Right lobe of liver (tissue), 6 donors: ENCODE measurements around the gene VWA5B1. TPM values are rescaled to one million over a fixed set of nuclear protein-coding genes. Genes with fewer than 3 reads are reported as not detected.

Experiments
- ATAC-seq, 4 donors: fragments of 200-7000 bp; cut with Tn5 transposase; one replicate each; pipeline ENCODE4 v1.9.1; 2020; ENCODE audit warnings: mild to moderate bottlenecking in 4 of 4, moderate library complexity in 4 of 4
- DNase-seq, 3 donors: peaks; one replicate each; pipeline ENCODE4 v3.0.0-alpha.2; 2020
- H3K27ac ChIP-seq, 3 donors: fragments of 200-600 bp; one replicate each; pipeline ENCODE4 v1.8.0; 2022
- H3K27me3 ChIP-seq, 2 donors: fragments of 200-600 bp; one replicate each; pipeline ENCODE4 v1.8.0; 2022
- H3K36me3 ChIP-seq, 4 donors: fragments of 200-600 bp; sonication (generic) in 1 of 4; one replicate each; pipeline versions ENCODE4 v1.5.1 to v1.8.0; 2017 to 2022; ENCODE audit warnings: control low read depth in 1 of 4
- H3K4me1 ChIP-seq, 4 donors: fragments of 200-600 bp; sonication (generic) in 1 of 4; one replicate each; pipeline versions ENCODE4 v1.5.1 to v1.8.0; 2017 to 2022; ENCODE audit warnings: control low read depth in 1 of 4
- H3K4me3 ChIP-seq, 3 donors: fragments of 200-600 bp; one replicate each; pipeline ENCODE4 v1.8.0; 2022
- H3K9me3 ChIP-seq, 4 donors: fragments of 200-600 bp; sonication (generic) in 1 of 4; one replicate each; pipeline versions ENCODE4 v1.5.1 to v1.8.0; 2017 to 2022; ENCODE audit warnings: control low read depth in 1 of 4
- POLR2A ChIP-seq: fragments of 450-650 bp; IDR thresholded peaks from one replicate; pipeline ENCODE4 v1.6.1; 2017; ENCODE audit warnings: antibody characterized with exemption, mild to moderate bottlenecking
- WGBS: methylation state at CpG from one replicate; pipeline ENCODE4 v1.1.6; 2018; ENCODE audit warnings: low coverage, low lambda C conversion rate; ENCODE audit not compliant: insufficient coverage; ENCODE audit errors: missing lambda C conversion rate; 5-methylcytosine and 5-hydroxymethylcytosine counted together
- intact Hi-C, 2 donors: fragments of 100-400 bp; cut with DNase I; formaldehyde crosslinking; loops; one replicate each; pipeline versions ENCODE4 v1.11.2 to v1.14.1; 2022
- total RNA-seq, 6 experiments: library from RNA; depleted of rRNA in 2 of 6; stranded (reverse); fragments of >200 nt in 2 of 6; fragmentation: NEBNext Ultra II Directional in 3 of 6; extraction: Animal tissue kit (Norgen Biotek cat#: 25700) in 3 of 6; gene quantifications; one replicate each; pipeline versions ENCODE4 v1.1.0 to v1.2.4, GENCODE V29; 2016 to 2023
- TF ChIP-seq, protein P1 (sequence below), 4 donors: fragments of 200-600 bp in 3 of 4; fragments of 450-650 bp in 1 of 4; IDR thresholded peaks; one replicate each; pipeline versions ENCODE4 v1.5.1 to v1.8.0; 2016 to 2022; ENCODE audit warnings: antibody characterized with exemption in 4 of 4, mild to moderate bottlenecking in 2 of 4
- donor health status: DM: no; HTN: yes; CAD: no.
- donor health status: DM: no; HTN: no; CAD: no.
- donor health status: DM: no; HTN: no; CAD: no.
- donor health status: DM: no; HTN: yes; CAD: no.
- donor health status: DM: no; HTN: yes; CAD: no.

Gene VWA5B1
- total RNA-seq, 6 experiments from 2014 or later, result not detected

DNA sequence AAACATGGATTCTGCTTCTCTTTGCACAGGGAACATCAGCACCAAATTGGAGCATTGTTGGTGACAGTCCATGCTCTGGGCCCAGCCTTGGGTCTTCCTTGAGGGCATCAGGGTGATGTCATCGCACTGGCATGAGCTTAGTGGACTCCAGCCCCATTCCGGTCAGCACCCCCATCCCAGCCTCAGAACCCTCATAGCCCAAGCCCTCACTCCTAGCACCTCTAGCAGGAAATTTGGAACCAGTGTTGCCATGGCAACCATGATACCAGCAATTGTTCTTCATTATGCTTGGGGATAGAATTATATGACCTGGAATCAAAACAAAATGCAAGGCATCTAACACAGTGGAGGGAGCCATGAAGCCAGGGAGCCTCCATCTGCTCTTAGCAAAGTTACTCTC is 83.1 kb downstream of the VWA5B1 start:
- no peaks in the 10 kb centered on the region for H3K9me3 ChIP-seq
- DNase-seq, result no peak
- no peak overlapping the region for H3K4me3 ChIP-seq
- H3K4me1 ChIP-seq, result no peaks in the 10 kb centered on the region
- TF ChIP-seq POLR2A, result no peak
- TF ChIP-seq, protein P1, sequence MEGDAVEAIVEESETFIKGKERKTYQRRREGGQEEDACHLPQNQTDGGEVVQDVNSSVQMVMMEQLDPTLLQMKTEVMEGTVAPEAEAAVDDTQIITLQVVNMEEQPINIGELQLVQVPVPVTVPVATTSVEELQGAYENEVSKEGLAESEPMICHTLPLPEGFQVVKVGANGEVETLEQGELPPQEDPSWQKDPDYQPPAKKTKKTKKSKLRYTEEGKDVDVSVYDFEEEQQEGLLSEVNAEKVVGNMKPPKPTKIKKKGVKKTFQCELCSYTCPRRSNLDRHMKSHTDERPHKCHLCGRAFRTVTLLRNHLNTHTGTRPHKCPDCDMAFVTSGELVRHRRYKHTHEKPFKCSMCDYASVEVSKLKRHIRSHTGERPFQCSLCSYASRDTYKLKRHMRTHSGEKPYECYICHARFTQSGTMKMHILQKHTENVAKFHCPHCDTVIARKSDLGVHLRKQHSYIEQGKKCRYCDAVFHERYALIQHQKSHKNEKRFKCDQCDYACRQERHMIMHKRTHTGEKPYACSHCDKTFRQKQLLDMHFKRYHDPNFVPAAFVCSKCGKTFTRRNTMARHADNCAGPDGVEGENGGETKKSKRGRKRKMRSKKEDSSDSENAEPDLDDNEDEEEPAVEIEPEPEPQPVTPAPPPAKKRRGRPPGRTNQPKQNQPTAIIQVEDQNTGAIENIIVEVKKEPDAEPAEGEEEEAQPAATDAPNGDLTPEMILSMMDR (IDR thresholded peaks at IDR 0.05), result no peak
- WGBS, result 50% methylated on average over 1 of the region's 2 CpGs
- H3K27me3 ChIP-seq, result no peaks in the 10 kb centered on the region
- ATAC-seq, result no peak
- H3K27ac ChIP-seq, result no peak overlapping the region
- no peaks in the 10 kb centered on the region for H3K36me3 ChIP-seq
- intact Hi-C loops, result loop anchor here in 1 of 2 donors (10.0 kb wide), 1 partner anchor 121 kb away; no protein-coding TSS in a partner anchor

DNA sequence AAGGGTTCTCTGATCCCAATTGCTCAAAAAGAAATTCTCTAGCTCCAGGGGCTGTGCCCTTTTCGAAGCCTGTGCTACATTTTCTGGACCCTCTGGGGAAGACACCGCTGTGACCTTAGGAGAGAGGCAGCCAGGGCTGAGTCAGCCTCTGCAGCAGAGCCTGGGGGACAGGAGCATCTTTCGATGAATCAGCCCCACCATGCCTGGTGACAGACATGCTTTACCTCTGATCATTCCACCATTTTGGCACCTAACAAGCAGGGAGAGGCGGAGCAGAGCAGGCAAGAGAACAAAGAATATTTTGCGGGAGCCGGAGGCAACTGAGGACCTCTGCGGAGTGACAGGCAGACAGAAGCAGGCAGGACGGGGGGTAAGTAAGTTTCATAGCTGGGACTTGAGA is 84.9 kb downstream of the VWA5B1 start:
- Histone ChIP-seq H3K4me1 (no peaks in the 10 kb centered on the region), H3K27me3 (no peaks in the 10 kb centered on the region), H3K4me3 (no peak overlapping the region), H3K27ac (no peak overlapping the region), H3K9me3 (no peaks in the 10 kb centered on the region), H3K36me3 (no peaks in the 10 kb centered on the region)
- intact Hi-C loops, result loop anchor here in 1 of 2 donors (10.0 kb wide), 1 partner anchor 119 kb away; no protein-coding TSS in a partner anchor
- no peak for DNase-seq
- no peak for TF ChIP-seq POLR2A
- TF ChIP-seq, protein P1 (IDR thresholded peaks at IDR 0.05), result no peak
- WGBS, result 50% methylated on average over 4 of the region's 8 CpGs
- ATAC-seq, result no peak

GRCh38 chr1:20376171-20376570 is 85.5 kb downstream of the VWA5B1 start:
- intact Hi-C loops, result loop anchor here in 1 of 2 donors (10.0 kb wide), 1 partner anchor 119 kb away; no protein-coding TSS in a partner anchor

DNA sequence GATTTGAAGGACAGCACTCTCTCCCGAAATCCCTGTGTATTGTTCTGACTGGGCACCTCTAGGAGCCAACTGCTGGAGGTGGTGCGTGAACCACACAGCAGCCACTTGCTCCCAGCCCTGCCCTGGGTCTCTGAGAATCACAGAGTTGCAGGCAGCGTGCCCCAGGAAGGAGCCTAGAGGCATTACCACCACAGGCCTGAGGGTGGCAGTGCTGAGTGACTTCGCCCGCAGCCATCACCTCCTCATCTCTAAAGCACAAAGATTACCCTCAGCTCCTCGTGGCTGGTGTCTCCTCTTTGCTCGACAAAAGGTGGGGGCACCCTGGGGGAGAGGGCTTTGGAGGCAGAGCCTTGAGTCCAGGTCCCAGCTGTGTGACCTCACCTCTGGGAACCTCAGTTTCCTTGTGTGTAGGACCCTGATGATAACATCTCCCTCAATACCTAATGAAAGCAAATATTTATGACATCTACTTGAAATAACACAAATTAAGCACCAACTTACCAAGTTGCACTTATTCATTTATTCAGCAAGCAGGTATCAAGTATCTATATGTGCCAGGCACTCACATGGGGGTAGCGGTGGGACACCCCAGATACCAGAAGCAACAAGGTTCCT is 86.3 kb downstream of the VWA5B1 start:
- Histone ChIP-seq H3K9me3 (no peaks in the 10 kb centered on the region), H3K4me1 (no peaks in the 10 kb centered on the region), H3K36me3 (no peaks in the 10 kb centered on the region), H3K27ac (no peak overlapping the region), H3K4me3 (no peak overlapping the region), H3K27me3 (no peaks in the 10 kb centered on the region)
- WGBS, result 17% methylated on average over 6 of the region's 8 CpGs
- TF ChIP-seq POLR2A, result no peak
- TF ChIP-seq, protein P1 (IDR thresholded peaks at IDR 0.05), result peak; percentile 55 to 82 (median 73)
- ATAC-seq, result peak; percentile 78 to 89 (median 82)
- intact Hi-C loops, result loop anchor here in 1 of 2 donors (10.0 kb wide), 1 partner anchor 118 kb away; no protein-coding TSS in a partner anchor
- peak in 1 of 3 donors; percentile 46 for DNase-seq

More at GRCh38 chr1:20376171-20376570, 85.5 kb downstream of the VWA5B1 start:
- Histone ChIP-seq H3K9me3 (no peaks in the 10 kb centered on the region), H3K27me3 (no peaks in the 10 kb centered on the region), H3K36me3 (no peaks in the 10 kb centered on the region), H3K27ac (no peak overlapping the region), H3K4me3 (no peak overlapping the region), H3K4me1 (no peaks in the 10 kb centered on the region)
- ATAC-seq (no peak), DNase-seq (no peak)
- TF ChIP-seq POLR2A, result no peak
- TF ChIP-seq, protein P1 (IDR thresholded peaks at IDR 0.05), result no peak
- 63% methylated on average over 3 of the region's 4 CpGs for WGBS
